PC-9 (cell line): Measurements from ENCODE around the gene PLIN1.

Experiments used
- EZH2 ChIP-seq: fragments of 200-600 bp; sonication (generic); IDR thresholded peaks from 2 replicates; pipeline ENCODE4 v1.8.0; 2017; ENCODE audit warnings: antibody characterized with exemption, low read depth
- TF ChIP-seq, protein P1 (sequence below): fragments of 200-600 bp; sonication (generic); conservative IDR thresholded peaks from 2 replicates; pipeline ENCODE4 v1.6.1; 2017; ENCODE audit warnings: mixed run types, antibody characterized with exemption, mild to moderate bottlenecking, moderate library complexity

- TF ChIP-seq EZH2, result no peak
- TF ChIP-seq, protein P1, sequence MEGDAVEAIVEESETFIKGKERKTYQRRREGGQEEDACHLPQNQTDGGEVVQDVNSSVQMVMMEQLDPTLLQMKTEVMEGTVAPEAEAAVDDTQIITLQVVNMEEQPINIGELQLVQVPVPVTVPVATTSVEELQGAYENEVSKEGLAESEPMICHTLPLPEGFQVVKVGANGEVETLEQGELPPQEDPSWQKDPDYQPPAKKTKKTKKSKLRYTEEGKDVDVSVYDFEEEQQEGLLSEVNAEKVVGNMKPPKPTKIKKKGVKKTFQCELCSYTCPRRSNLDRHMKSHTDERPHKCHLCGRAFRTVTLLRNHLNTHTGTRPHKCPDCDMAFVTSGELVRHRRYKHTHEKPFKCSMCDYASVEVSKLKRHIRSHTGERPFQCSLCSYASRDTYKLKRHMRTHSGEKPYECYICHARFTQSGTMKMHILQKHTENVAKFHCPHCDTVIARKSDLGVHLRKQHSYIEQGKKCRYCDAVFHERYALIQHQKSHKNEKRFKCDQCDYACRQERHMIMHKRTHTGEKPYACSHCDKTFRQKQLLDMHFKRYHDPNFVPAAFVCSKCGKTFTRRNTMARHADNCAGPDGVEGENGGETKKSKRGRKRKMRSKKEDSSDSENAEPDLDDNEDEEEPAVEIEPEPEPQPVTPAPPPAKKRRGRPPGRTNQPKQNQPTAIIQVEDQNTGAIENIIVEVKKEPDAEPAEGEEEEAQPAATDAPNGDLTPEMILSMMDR, result no peak
Measured at GRCh38 chr15:89680282-89680873, 1.2 kb upstream of the PLIN1 start.
